ENCODE measurements around the gene CST7.

CST7 gene

GRCh38 chr20:24958506-24959385 is 9.7 kb downstream of the CST7 start:
- no peaks in the 10 kb centered on the region for H4K20me1 ChIP-seq (ENCODE audit: insufficient read depth)
- TF ChIP-seq CTCF (conservative IDR thresholded peaks at IDR 0.05; ENCODE audit: low read depth, low read length), result no peak
- no peak overlapping the region for H2AFZ ChIP-seq (ENCODE audit: low read depth)
- no peak overlapping the region for H3K4me3 ChIP-seq (IDR thresholded peaks at IDR 0.05; ENCODE audit: insufficient read depth, low read depth, low read length)
- no peak overlapping the region for H3K9ac ChIP-seq
- no peaks in the 10 kb centered on the region for H3K27me3 ChIP-seq (ENCODE audit: insufficient read depth, low read depth)
- no peak overlapping the region for H3K4me2 ChIP-seq
- H3K27ac ChIP-seq, result no peak overlapping the region
- H3K79me2 ChIP-seq (ENCODE audit: insufficient read depth, low read depth), result no peaks in the 10 kb centered on the region
- H3K36me3 ChIP-seq (ENCODE audit: insufficient read depth), result no peaks in the 10 kb centered on the region
- H3K4me1 ChIP-seq (ENCODE audit: low read depth, poor library complexity, severe bottlenecking), result no peaks in the 10 kb centered on the region

- Histone ChIP-seq H2AFZ (ENCODE audit: low read depth) (no peak overlapping the region), H3K4me3 (IDR thresholded peaks at IDR 0.05; ENCODE audit: insufficient read depth, low read depth, low read length) (no peak overlapping the region), H3K27me3 (ENCODE audit: insufficient read depth, low read depth) (no peaks in the 10 kb centered on the region), H3K27ac (no peak overlapping the region), H3K36me3 (ENCODE audit: insufficient read depth) (no peaks in the 10 kb centered on the region), H3K79me2 (ENCODE audit: insufficient read depth, low read depth) (no peaks in the 10 kb centered on the region), H3K9ac (no peak overlapping the region), H3K4me1 (ENCODE audit: low read depth, poor library complexity, severe bottlenecking) (no peaks in the 10 kb centered on the region), H3K4me2 (no peak overlapping the region), H4K20me1 (ENCODE audit: insufficient read depth) (no peaks in the 10 kb centered on the region)
- TF ChIP-seq CTCF (conservative IDR thresholded peaks at IDR 0.05; ENCODE audit: low read depth, low read length), result no peak
Observed at GRCh38 chr20:24959591-24960301, 10.7 kb downstream of the CST7 start.

GRCh38 chr20:24960302-24960801 is 11.3 kb downstream of the CST7 start:
- no peak overlapping the region for H3K4me2 ChIP-seq

GRCh38 chr20:24960861-24961260 is 11.8 kb downstream of the CST7 start:
- H3K27ac ChIP-seq, result no peak overlapping the region
- no peaks in the 10 kb centered on the region for H3K79me2 ChIP-seq (ENCODE audit: insufficient read depth, low read depth)
- H2AFZ ChIP-seq (ENCODE audit: low read depth), result no peak overlapping the region
- no peaks in the 10 kb centered on the region for H3K27me3 ChIP-seq (ENCODE audit: insufficient read depth, low read depth)
- H3K9ac ChIP-seq, result no peak overlapping the region
- H3K4me1 ChIP-seq (ENCODE audit: low read depth, poor library complexity, severe bottlenecking), result no peaks in the 10 kb centered on the region
- no peaks in the 10 kb centered on the region for H4K20me1 ChIP-seq (ENCODE audit: insufficient read depth)
- no peak for TF ChIP-seq CTCF (conservative IDR thresholded peaks at IDR 0.05; ENCODE audit: low read depth, low read length)
- no peaks in the 10 kb centered on the region for H3K36me3 ChIP-seq (ENCODE audit: insufficient read depth)
- no peak overlapping the region for H3K4me3 ChIP-seq (IDR thresholded peaks at IDR 0.05; ENCODE audit: insufficient read depth, low read depth, low read length)
- no peak overlapping the region for H3K4me2 ChIP-seq

More at GRCh38 chr20:24960302-24960801, 11.3 kb downstream of the CST7 start:
- H4K20me1 ChIP-seq (ENCODE audit: insufficient read depth), result no peaks in the 10 kb centered on the region
- no peaks in the 10 kb centered on the region for H3K4me1 ChIP-seq (ENCODE audit: low read depth, poor library complexity, severe bottlenecking)
- H3K79me2 ChIP-seq (ENCODE audit: insufficient read depth, low read depth), result no peaks in the 10 kb centered on the region
- no peak overlapping the region for H3K27ac ChIP-seq
- H2AFZ ChIP-seq (ENCODE audit: low read depth), result no peak overlapping the region
- no peak for TF ChIP-seq CTCF (conservative IDR thresholded peaks at IDR 0.05; ENCODE audit: low read depth, low read length)
- H3K27me3 ChIP-seq (ENCODE audit: insufficient read depth, low read depth), result no peaks in the 10 kb centered on the region
- no peak overlapping the region for H3K9ac ChIP-seq
- no peak overlapping the region for H3K4me3 ChIP-seq (IDR thresholded peaks at IDR 0.05; ENCODE audit: insufficient read depth, low read depth, low read length)
- no peaks in the 10 kb centered on the region for H3K36me3 ChIP-seq (ENCODE audit: insufficient read depth)
